H9 (cell line): ENCODE results near the gene RBMS3. TPM values are rescaled to one million over a fixed set of nuclear protein-coding genes. Genes with fewer than 3 reads are reported as not detected.

Experiments
- DNase-seq: peaks from one replicate; pipeline ENCODE4 v3.0.0-alpha.2; 2017
- H2AFZ ChIP-seq: one replicate; pipeline ENCODE4 v1.6.1; 2013; ENCODE audit warnings: mild to moderate bottlenecking, low read length, control low read depth, moderate library complexity
- H2AK5ac ChIP-seq: 2 replicates; pipeline ENCODE4 v1.6.1; 2013; ENCODE audit warnings: low read length, control low read depth, mixed read lengths; ENCODE audit not compliant: insufficient read length
- H2BK120ac ChIP-seq: one replicate; pipeline ENCODE4 v1.6.1; 2013; ENCODE audit warnings: low read depth, mild to moderate bottlenecking, low read length, control low read depth, inconsistent platforms; ENCODE audit not compliant: poor library complexity, severe bottlenecking
- H2BK12ac ChIP-seq: 2 replicates; pipeline ENCODE4 v1.6.1; 2013; ENCODE audit warnings: low read length, control low read depth, mixed read lengths, low read depth; ENCODE audit not compliant: insufficient read length
- H2BK15ac ChIP-seq: 2 replicates; pipeline ENCODE4 v1.6.1; 2013; ENCODE audit warnings: low read depth, low read length, control low read depth
- H2BK20ac ChIP-seq: one replicate; pipeline ENCODE4 v1.6.1; 2013; ENCODE audit warnings: low read depth, mild to moderate bottlenecking, low read length, control low read depth, inconsistent platforms; ENCODE audit not compliant: poor library complexity, severe bottlenecking
- H2BK5ac ChIP-seq: 2 replicates; pipeline ENCODE4 v1.6.1; 2013; ENCODE audit warnings: low read length, control low read depth, mixed read lengths; ENCODE audit not compliant: insufficient read length
- H3K14ac ChIP-seq: 2 replicates; pipeline ENCODE4 v1.6.1; 2013; ENCODE audit warnings: low read length, control low read depth; ENCODE audit not compliant: insufficient read depth
- H3K18ac ChIP-seq: 2 replicates; pipeline ENCODE4 v1.6.1; 2013; ENCODE audit warnings: low read depth, mild to moderate bottlenecking, mixed read lengths, low read length, control low read depth; ENCODE audit not compliant: insufficient read length
- H3K23ac ChIP-seq: 2 replicates; pipeline ENCODE4 v1.6.1; 2013; ENCODE audit warnings: low read length, control low read depth, mixed read lengths, low read depth; ENCODE audit not compliant: insufficient read length
- H3K23me2 ChIP-seq: 2 replicates; pipeline ENCODE4 v1.6.1; 2013; ENCODE audit warnings: low read depth, mild to moderate bottlenecking, mixed read lengths, low read length, control low read depth; ENCODE audit not compliant: insufficient read length, poor library complexity, severe bottlenecking
- H3K27ac ChIP-seq: 2 replicates; pipeline ENCODE4 v1.5.1; 2013; ENCODE audit warnings: low read length, control low read depth, mixed read lengths, low read depth; ENCODE audit not compliant: insufficient read length
- H3K27me3 ChIP-seq: 2 replicates; pipeline ENCODE4 v1.6.1; 2013; ENCODE audit warnings: low read length, control low read depth, inconsistent platforms; ENCODE audit not compliant: insufficient read depth
- H3K4ac ChIP-seq: 2 replicates; pipeline ENCODE4 v1.6.1; 2013; ENCODE audit warnings: low read depth, mild to moderate bottlenecking, control low read depth, inconsistent platforms, low read length, moderate library complexity
- H3K4me1 ChIP-seq: 2 replicates; pipeline ENCODE4 v1.6.1; 2013; ENCODE audit warnings: low read length, control low read depth, inconsistent platforms; ENCODE audit not compliant: insufficient read depth
- H3K4me2 ChIP-seq: 2 replicates; pipeline ENCODE4 v1.6.1; 2013; ENCODE audit warnings: low read length, control low read depth, mixed read lengths; ENCODE audit not compliant: insufficient read length, insufficient read depth
- H3K56ac ChIP-seq: 2 replicates; pipeline ENCODE4 v1.6.1; 2013; ENCODE audit warnings: low read depth, mild to moderate bottlenecking, mixed read lengths, low read length, control low read depth; ENCODE audit not compliant: insufficient read length
- H3K79me1 ChIP-seq: 2 replicates; pipeline ENCODE4 v1.6.1; 2013; ENCODE audit warnings: low read depth, mild to moderate bottlenecking, moderate library complexity, low read length, control low read depth, inconsistent platforms; ENCODE audit not compliant: insufficient read depth, poor library complexity, severe bottlenecking
- H3K79me2 ChIP-seq: 2 replicates; pipeline ENCODE4 v1.6.1; 2013; ENCODE audit warnings: low read length, control low read depth, inconsistent platforms; ENCODE audit not compliant: insufficient read depth
- H3K9ac ChIP-seq: 2 replicates; pipeline ENCODE4 v1.6.1; 2013; ENCODE audit warnings: low read length, control low read depth, mixed read lengths; ENCODE audit not compliant: insufficient read length; ENCODE audit errors: extremely low read depth
- H3K9me3 ChIP-seq: one replicate; pipeline ENCODE4 v1.6.1; 2013; ENCODE audit warnings: low read depth, low read length, inconsistent platforms; ENCODE audit not compliant: control insufficient read depth
- H3T11ph ChIP-seq: one replicate; pipeline ENCODE4 v1.6.1; 2013; ENCODE audit warnings: mild to moderate bottlenecking, low read length, control low read depth, inconsistent platforms
- H4K20me1 ChIP-seq: one replicate; pipeline ENCODE4 v1.6.1; 2013; ENCODE audit not compliant: control insufficient read depth, insufficient read length, insufficient read depth
- H4K5ac ChIP-seq: 2 replicates; pipeline ENCODE4 v1.6.1; 2013; ENCODE audit warnings: low read depth, mild to moderate bottlenecking, mixed read lengths, low read length, control low read depth; ENCODE audit not compliant: insufficient read length
- H4K8ac ChIP-seq: replicated peaks from 2 replicates; pipeline ENCODE4 v1.6.1; 2013; ENCODE audit warnings: low read length, control low read depth, mixed read lengths, low read depth; ENCODE audit not compliant: insufficient read length
- H4K91ac ChIP-seq: 2 replicates; pipeline ENCODE4 v1.6.1; 2013; ENCODE audit warnings: low read depth, mild to moderate bottlenecking, moderate library complexity, mixed read lengths, low read length, control low read depth; ENCODE audit not compliant: insufficient read length
- H3K27ac Mint-ChIP-seq, 3 experiments: 2 replicates in 2 of 3; 3 replicates in 1 of 3; pipeline ENCODE4 v1.8.0; 2020 to 2021; ENCODE audit warnings: mixed read lengths in 3 of 3, mild to moderate bottlenecking in 1 of 3, moderate library complexity in 1 of 3
- H3K27me3 Mint-ChIP-seq: 2 replicates; pipeline ENCODE4 v1.8.0; 2021; ENCODE audit warnings: low read depth, mild to moderate bottlenecking, moderate library complexity, mixed read lengths
- H3K36me3 Mint-ChIP-seq, 3 experiments: 2 replicates in 2 of 3; 3 replicates in 1 of 3; pipeline ENCODE4 v1.8.0; 2020 to 2021; ENCODE audit warnings: low read depth in 3 of 3, mixed read lengths in 3 of 3; ENCODE audit not compliant: insufficient read depth in 1 of 3
- H3K4me1 Mint-ChIP-seq, 2 experiments: 2 replicates each; pipeline ENCODE4 v1.8.0; 2020; ENCODE audit warnings: mixed read lengths in 2 of 2
- H3K4me3 Mint-ChIP-seq, 2 experiments: 2 replicates in 1 of 2; 3 replicates in 1 of 2; pipeline ENCODE4 v1.8.0; 2020 to 2021; ENCODE audit warnings: mild to moderate bottlenecking in 2 of 2, mixed read lengths in 2 of 2, moderate library complexity in 1 of 2
- H3K9me3 Mint-ChIP-seq, 2 experiments: 2 replicates in 1 of 2; 3 replicates in 1 of 2; pipeline ENCODE4 v1.8.0; 2020; ENCODE audit warnings: mild to moderate bottlenecking in 2 of 2, mixed read lengths in 2 of 2, moderate library complexity in 1 of 2
- CTCF ChIP-seq: fragments of 200-600 bp; sonication (generic); conservative IDR thresholded peaks from 3 replicates; pipeline ENCODE4 v1.8.0; 2021; ENCODE audit warnings: antibody characterized with exemption, mild to moderate bottlenecking
- WGBS: extraction: QIAGEN DNeasy Blood & Tissue Kit; methylation state at CpG from one replicate; pipeline ENCODE4 v1.1.7; 2013; ENCODE audit warnings: missing lambda C conversion rate, low lambda C conversion rate, mixed read lengths; ENCODE audit not compliant: insufficient read length; ENCODE audit errors: extremely low coverage; 5-methylcytosine and 5-hydroxymethylcytosine counted together
- total RNA-seq: library from RNA; stranded (reverse); gene quantifications from 2 replicates; pipeline ENCODE4 v1.2.1, GENCODE V29; 2021

RBMS3 gene
- total RNA-seq, 1 experiment from 2014 or later = 8.1 TPM

- DNase-seq = no peak
- Histone ChIP-seq H3K79me1 (no peaks in the 10 kb centered on the region), H3K4ac (no peak overlapping the region), H3K56ac (no peak overlapping the region), H3K79me2 (no peaks in the 10 kb centered on the region), H3K9me3 (no peaks in the 10 kb centered on the region), H4K91ac (no peak overlapping the region), H3K18ac (no peak overlapping the region), H3K9ac (no peak overlapping the region), H2BK20ac (no peak overlapping the region), H2BK12ac (no peak overlapping the region), H3K23me2 (no peaks in the 10 kb centered on the region), H2BK5ac (no peak overlapping the region), H3K23ac (no peak overlapping the region), H3K4me1 (no peaks in the 10 kb centered on the region; the same call in 1 of the 2 replicates), H2AFZ (no peak overlapping the region), H4K20me1 (no peaks in the 10 kb centered on the region), H3K27me3 (no peaks in the 10 kb centered on the region), H2BK120ac (no peak overlapping the region), H3T11ph (no peak overlapping the region), H2AK5ac (no peak overlapping the region), H3K27ac (no peak overlapping the region), H4K5ac (no peak overlapping the region), H3K14ac (no peak overlapping the region), H3K4me2 (no peak overlapping the region), H4K8ac (no peak overlapping the region), H2BK15ac (no peak overlapping the region)
- Mint-ChIP-seq H3K27me3 (no peaks in the 10 kb centered on the region), H3K4me3 (no peak overlapping the region), H3K9me3 (peaks cover 0 to 4% of the 10 kb centered on the region in 2 experiments; a peak in 1 of 5 replicates), H3K36me3 (peaks cover 0 to 7% (median 0%) of the 10 kb centered on the region in 3 experiments; a peak in 2 of 7 replicates), H3K27ac (0 out of 7 replicates have a peak overlapping the region, but pooled peaks of 1 of the 3 experiments have one; percentile 67), H3K4me1 (peaks cover 2 to 17% of the 10 kb centered on the region in 2 experiments; a peak in 3 of 4 replicates)
- TF ChIP-seq CTCF = no peak
- WGBS = no CpG with 5 or more reads among the region's 1 CpG
Observed at GRCh38 chr3:29381595-29381994, 100.7 kb downstream of the RBMS3 start.
